Spleen (tissue), 11 donors: Measurements from ENCODE around the gene MERTK. TPM values are rescaled to one million over a fixed set of nuclear protein-coding genes. Genes with fewer than 3 reads are reported as not detected.

Experiments used
- DNase-seq: peaks from one replicate; pipeline ENCODE4 v3.0.0-alpha.2; 2020
- H3K27ac ChIP-seq, 8 donors: fragments of 200-600 bp; sonication (generic) in 7 of 8; 1 replicate in 4 of 8; 2 replicates in 4 of 8; pipeline versions ENCODE4 v1.5.0 to v1.8.0; 2016 to 2021; ENCODE audit warnings: inconsistent platforms in 4 of 8, mild to moderate bottlenecking in 4 of 8, moderate library complexity in 1 of 8
- H3K27me3 ChIP-seq, 7 donors: fragments of 200-600 bp; sonication (generic) in 6 of 7; replicated peaks in 1 of 7; 1 replicate in 4 of 7; 2 replicates in 3 of 7; pipeline versions ENCODE4 v1.5.0 to v1.8.0; 2016 to 2021; ENCODE audit warnings: inconsistent platforms in 3 of 7, mild to moderate bottlenecking in 1 of 7
- H3K36me3 ChIP-seq, 6 donors: fragments of 200-600 bp; sonication (generic) in 5 of 6; 1 replicate in 4 of 6; 2 replicates in 2 of 6; pipeline versions ENCODE4 v1.5.0 to v1.8.0; 2016 to 2021; ENCODE audit warnings: inconsistent platforms in 2 of 6
- H3K4me1 ChIP-seq, 6 donors: fragments of 200-600 bp; sonication (generic) in 5 of 6; 1 replicate in 3 of 6; 2 replicates in 3 of 6; pipeline versions ENCODE4 v1.5.0 to v1.8.0; 2016 to 2021; ENCODE audit warnings: inconsistent platforms in 3 of 6
- H3K4me3 ChIP-seq, 8 donors: fragments of 200-600 bp; sonication (generic) in 7 of 8; 1 replicate in 4 of 8; 2 replicates in 4 of 8; pipeline versions ENCODE4 v1.5.0 to v1.8.0; 2016 to 2021; ENCODE audit warnings: inconsistent platforms in 4 of 8, mild to moderate bottlenecking in 4 of 8, moderate library complexity in 2 of 8
- H3K9me3 ChIP-seq, 8 donors: fragments of 200-600 bp; sonication (generic) in 7 of 8; 1 replicate in 4 of 8; 2 replicates in 4 of 8; pipeline versions ENCODE4 v1.5.0 to v1.8.0; 2016 to 2021; ENCODE audit warnings: inconsistent platforms in 4 of 8
- POLR2A ChIP-seq, 3 donors: fragments of 450-650 bp; IDR thresholded peaks; one replicate each; pipeline ENCODE4 v1.5.1; 2017; ENCODE audit warnings: antibody characterized with exemption in 3 of 3, mild to moderate bottlenecking in 1 of 3
- POLR2AphosphoS5 ChIP-seq, 3 donors: sonication (generic); formaldehyde crosslinking; IDR thresholded peaks; one replicate each; pipeline ENCODE4 v1.5.1; 2017; ENCODE audit warnings: antibody characterized with exemption in 3 of 3
- WGBS, 5 donors: extraction: QIAGEN DNeasy Blood & Tissue Kit in 3 of 5; methylation state at CpG; one replicate each; pipeline versions ENCODE4 v1.1.5 to v1.1.7; 2013 to 2018; 5-methylcytosine and 5-hydroxymethylcytosine counted together
- intact Hi-C: fragments of 100-400 bp; cut with DNase I; formaldehyde crosslinking; loops from one replicate; pipeline ENCODE4 v1.15.0; 2023; ENCODE audit warnings: low total_unique reads
- polyA plus RNA-seq, 3 donors: library from polyadenylated mRNA; stranded (reverse); fragments of 200-250 nt; gene quantifications; one replicate each; pipeline ENCODE4 v1.2.1, GENCODE V29; 2013
- total RNA-seq, 7 donors: library from RNA; depleted of rRNA in 3 of 7; stranded (reverse); fragments of >200 nt in 3 of 7; fragmentation: NEBNext Ultra II Directional in 4 of 7; extraction: Animal tissue kit (Norgen Biotek cat#: 25700) in 4 of 7; gene quantifications; one replicate each; pipeline versions ENCODE4 v1.1.0 to v1.2.1, GENCODE V29; 2016 to 2021
- TF ChIP-seq, protein P1 (sequence below), 11 experiments: fragments of 200-600 bp in 7 of 11; fragments of 450-650 bp in 4 of 11; sonication (generic) in 4 of 11; IDR thresholded peaks in 8 of 11; conservative IDR thresholded peaks in 3 of 11; 1 replicate in 7 of 11; 2 replicates in 4 of 11; pipeline versions ENCODE4 v1.4.0 to v1.8.0; 2016 to 2021; ENCODE audit warnings: antibody characterized with exemption in 11 of 11, inconsistent platforms in 4 of 11, mild to moderate bottlenecking in 1 of 11
- donor health status: healthy with polysubstance abuse.
- donor health status: DM: no; HTN: no; CAD: no; lungs with moderate emphysema.
- donor health status: DM: no; HTN: no; CAD: no.
- donor health status: Bipolar disorder and iron deficiency.
- donor health status: healthy.
- donor health status: DM: no; HTN: no; CAD: no.
- donor health status: DM: yes; HTN: yes; CAD: no.

MERTK gene
- total and polyA plus RNA-seq, 10 donors = 6.9 to 127 (median 49.7) TPM

DNA sequence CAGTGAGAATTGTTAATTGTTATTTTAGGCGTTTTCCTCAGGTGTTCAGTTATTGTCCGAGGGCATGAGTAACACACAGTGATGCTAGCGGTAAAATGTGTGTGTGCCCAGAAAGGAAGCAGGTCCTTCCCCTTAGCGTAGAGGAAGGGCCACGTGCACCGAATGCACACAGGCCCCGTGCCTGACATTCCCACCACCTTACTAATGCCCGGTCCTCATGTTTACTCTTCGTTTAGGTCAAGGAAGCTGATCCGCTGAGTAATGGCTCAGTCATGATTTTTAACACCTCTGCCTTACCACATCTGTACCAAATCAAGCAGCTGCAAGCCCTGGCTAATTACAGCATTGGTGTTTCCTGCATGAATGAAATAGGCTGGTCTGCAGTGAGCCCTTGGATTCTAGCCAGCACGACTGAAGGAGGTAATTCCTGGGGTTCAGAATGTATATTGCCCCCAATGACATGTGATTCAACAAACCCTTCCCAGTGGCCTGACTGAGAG is 76.7 kb downstream of the MERTK start:
- TF ChIP-seq POLR2AphosphoS5 (IDR thresholded peaks at IDR 0.05) (peak in 1 of 3 donors; percentile 61), POLR2A (IDR thresholded peaks at IDR 0.05) (no peak)
- TF ChIP-seq, protein P1, sequence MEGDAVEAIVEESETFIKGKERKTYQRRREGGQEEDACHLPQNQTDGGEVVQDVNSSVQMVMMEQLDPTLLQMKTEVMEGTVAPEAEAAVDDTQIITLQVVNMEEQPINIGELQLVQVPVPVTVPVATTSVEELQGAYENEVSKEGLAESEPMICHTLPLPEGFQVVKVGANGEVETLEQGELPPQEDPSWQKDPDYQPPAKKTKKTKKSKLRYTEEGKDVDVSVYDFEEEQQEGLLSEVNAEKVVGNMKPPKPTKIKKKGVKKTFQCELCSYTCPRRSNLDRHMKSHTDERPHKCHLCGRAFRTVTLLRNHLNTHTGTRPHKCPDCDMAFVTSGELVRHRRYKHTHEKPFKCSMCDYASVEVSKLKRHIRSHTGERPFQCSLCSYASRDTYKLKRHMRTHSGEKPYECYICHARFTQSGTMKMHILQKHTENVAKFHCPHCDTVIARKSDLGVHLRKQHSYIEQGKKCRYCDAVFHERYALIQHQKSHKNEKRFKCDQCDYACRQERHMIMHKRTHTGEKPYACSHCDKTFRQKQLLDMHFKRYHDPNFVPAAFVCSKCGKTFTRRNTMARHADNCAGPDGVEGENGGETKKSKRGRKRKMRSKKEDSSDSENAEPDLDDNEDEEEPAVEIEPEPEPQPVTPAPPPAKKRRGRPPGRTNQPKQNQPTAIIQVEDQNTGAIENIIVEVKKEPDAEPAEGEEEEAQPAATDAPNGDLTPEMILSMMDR (IDR thresholded peaks at IDR 0.05 in 8 of 11, conservative IDR thresholded peaks at IDR 0.05 in 3 of 11) = no peak
- H3K27ac ChIP-seq = no peak overlapping the region
- no peaks in the 10 kb centered on the region for H3K4me1 ChIP-seq
- intact Hi-C loops = no loop called here
- H3K36me3 ChIP-seq = peaks cover 0 to 39% (median 4%) of the 10 kb centered on the region in 6 donors
- peaks cover 0 to 25% (median 15%) of the 10 kb centered on the region in 8 donors for H3K9me3 ChIP-seq
- H3K4me3 ChIP-seq = no peak overlapping the region
- H3K27me3 ChIP-seq = no peaks in the 10 kb centered on the region
- DNase-seq = no peak
- 43 to 64% (median 54%) methylated on average over 11 of the region's 11 CpGs for WGBS, 5 donors

DNA sequence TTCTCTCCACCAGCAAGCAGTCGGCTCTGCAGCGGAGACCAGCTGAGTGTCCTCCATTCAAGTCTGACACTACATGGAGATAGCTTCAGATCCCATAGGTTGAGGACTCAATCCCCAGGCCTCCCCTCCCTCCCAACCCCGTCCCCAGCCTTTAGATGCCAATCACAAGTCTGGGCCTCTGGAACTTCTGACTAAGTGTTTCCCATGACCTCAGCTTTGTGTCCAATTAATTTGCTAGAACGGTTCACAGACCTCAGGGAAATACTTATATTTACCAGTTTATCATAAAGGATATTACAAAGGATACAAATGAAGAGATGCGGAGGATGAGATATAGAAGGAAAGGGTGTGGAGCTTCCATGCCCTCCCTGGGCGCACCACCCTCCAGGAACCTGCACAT is 77.4 kb downstream of the MERTK start:
- intact Hi-C loops = no loop called here
- Histone ChIP-seq H3K36me3 (peaks cover 0 to 39% (median 4%) of the 10 kb centered on the region in 6 donors), H3K27ac (no peak overlapping the region), H3K9me3 (peaks cover 0 to 25% (median 15%) of the 10 kb centered on the region in 8 donors), H3K4me3 (no peak overlapping the region), H3K4me1 (no peaks in the 10 kb centered on the region), H3K27me3 (no peaks in the 10 kb centered on the region)
- TF ChIP-seq POLR2A (IDR thresholded peaks at IDR 0.05) (no peak), POLR2AphosphoS5 (IDR thresholded peaks at IDR 0.05) (peak in 1 of 3 donors; percentile 28)
- TF ChIP-seq, protein P1 (IDR thresholded peaks at IDR 0.05 in 8 of 11, conservative IDR thresholded peaks at IDR 0.05 in 3 of 11) = no peak
- no peak for DNase-seq
- 71 to 88% (median 82%) methylated on average over 6 of the region's 6 CpGs for WGBS, 5 donors

DNA sequence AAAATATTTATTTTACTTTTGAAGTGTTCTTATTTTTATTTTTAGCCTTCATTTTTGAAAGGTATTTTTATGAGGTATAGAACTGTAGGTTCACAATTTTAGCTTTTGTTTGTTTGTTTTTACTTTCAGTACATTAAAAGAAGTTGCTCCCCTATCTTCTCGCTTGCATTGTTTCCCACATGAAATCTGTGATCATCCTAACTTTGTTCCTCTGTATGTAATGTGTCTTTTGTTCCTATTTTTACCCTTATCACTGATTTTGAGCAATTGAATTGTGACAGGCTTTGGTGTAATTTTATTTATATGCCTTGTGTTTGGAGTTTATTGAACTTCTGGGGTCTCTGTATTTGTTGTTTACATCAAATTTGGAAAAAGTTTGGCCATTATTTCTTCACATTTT is 78.8 kb downstream of the MERTK start:
- WGBS, 5 donors = 88 to 95% (median 93%) methylated on average over 1 of the region's 1 CpG
- no peak for TF ChIP-seq POLR2A (IDR thresholded peaks at IDR 0.05)
- TF ChIP-seq, protein P1 (IDR thresholded peaks at IDR 0.05 in 8 of 11, conservative IDR thresholded peaks at IDR 0.05 in 3 of 11) = no peak
- TF ChIP-seq POLR2AphosphoS5 (IDR thresholded peaks at IDR 0.05) = no peak
- no peaks in the 10 kb centered on the region for H3K4me1 ChIP-seq
- H3K36me3 ChIP-seq = peaks cover 0 to 44% (median 4%) of the 10 kb centered on the region in 6 donors
- peaks cover 0 to 25% (median 15%) of the 10 kb centered on the region in 8 donors for H3K9me3 ChIP-seq
- intact Hi-C loops = no loop called here
- no peak overlapping the region for H3K27ac ChIP-seq
- no peaks in the 10 kb centered on the region for H3K27me3 ChIP-seq
- no peak for DNase-seq
- no peak overlapping the region for H3K4me3 ChIP-seq

DNA sequence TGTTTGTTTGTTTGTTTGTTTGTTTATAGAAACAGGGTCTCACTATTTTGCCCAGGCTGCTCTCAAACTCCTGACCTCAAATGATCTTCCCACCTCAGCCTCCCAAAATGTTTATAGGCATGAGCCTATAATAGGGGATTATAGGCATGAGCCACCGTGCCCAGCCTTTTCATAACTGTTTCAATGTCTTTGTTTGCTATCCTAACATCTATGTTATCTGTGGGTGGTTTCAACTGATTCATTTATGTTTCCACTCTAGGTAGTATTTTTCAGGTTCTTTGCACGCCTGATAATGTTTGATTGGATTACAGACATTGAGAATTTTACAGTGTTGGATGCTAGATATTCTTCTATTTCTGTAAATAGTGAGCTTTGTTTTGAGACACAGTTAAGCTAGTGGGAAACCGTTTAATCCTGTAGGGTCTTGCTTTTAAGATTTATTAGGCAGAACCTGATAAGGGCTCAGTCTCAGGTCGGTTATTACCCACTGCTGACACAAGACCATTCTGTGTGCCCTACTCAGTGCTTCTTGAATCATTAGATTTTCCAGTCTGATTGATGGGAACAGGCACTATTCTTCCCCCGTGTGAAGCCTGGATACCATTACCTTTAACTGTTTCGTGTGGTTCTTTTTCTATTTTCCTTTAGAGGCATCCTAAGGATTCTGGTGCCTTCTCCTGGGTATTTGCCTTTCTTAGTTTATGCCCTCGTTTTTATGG is 80.2 kb downstream of the MERTK start:
- Histone ChIP-seq H3K36me3 (peaks cover 0 to 53% (median 6%) of the 10 kb centered on the region in 6 donors), H3K4me1 (no peaks in the 10 kb centered on the region), H3K9me3 (peaks cover 0 to 25% (median 15%) of the 10 kb centered on the region in 8 donors), H3K4me3 (no peak overlapping the region), H3K27ac (no peak overlapping the region), H3K27me3 (no peaks in the 10 kb centered on the region)
- WGBS, 5 donors = 83 to 93% (median 87%) methylated on average over 7 of the region's 7 CpGs
- intact Hi-C loops = no loop called here
- DNase-seq = no peak
- TF ChIP-seq POLR2A (IDR thresholded peaks at IDR 0.05) (no peak), POLR2AphosphoS5 (IDR thresholded peaks at IDR 0.05) (no peak)
- TF ChIP-seq, protein P1 (IDR thresholded peaks at IDR 0.05 in 8 of 11, conservative IDR thresholded peaks at IDR 0.05 in 3 of 11) = no peak
